HCT116 (cell line): ENCODE results near the gene ITPKB.

Experiments
- CTCF ChIP-seq, 3 experiments: fragments of 200-600 bp in 1 of 3; sonication (generic) in 1 of 3; IDR thresholded peaks in 2 of 3; conservative IDR thresholded peaks in 1 of 3; 2 replicates each; pipeline ENCODE4 v1.5.1; 2012 to 2017; ENCODE audit warnings: low read depth in 2 of 3, low read length in 2 of 3, antibody characterized with exemption in 1 of 3, borderline replicate concordance in 1 of 3, control low read depth in 1 of 3, mild to moderate bottlenecking in 1 of 3, mixed read lengths in 1 of 3, mixed run types in 1 of 3, moderate library complexity in 1 of 3; ENCODE audit not compliant: insufficient read depth in 1 of 3
- JUND ChIP-seq: IDR thresholded peaks from 2 replicates; pipeline ENCODE4 v1.6.1; 2012
- POLR2A ChIP-seq: IDR thresholded peaks from 2 replicates; pipeline ENCODE4 v1.7.0; 2011; ENCODE audit warnings: borderline replicate concordance; ENCODE audit not compliant: insufficient read depth, insufficient read length; ENCODE audit errors: extremely low read depth
- SIN3A ChIP-seq: IDR thresholded peaks from 2 replicates; pipeline ENCODE4 v1.6.1; 2012; ENCODE audit warnings: low read depth

GRCh38 chr1:226733876-226734275 is 5.2 kb downstream of the ITPKB start:
- TF ChIP-seq JUND (no peak), POLR2A (no peak), SIN3A (no peak), CTCF (IDR thresholded peaks at IDR 0.05 in 2 of 3, conservative IDR thresholded peaks at IDR 0.05 in 1 of 3; ENCODE audit: borderline replicate concordance in 1 of 3, insufficient read depth in 1 of 3, low read depth in 2 of 3, low read length in 2 of 3) (no peak)
